AG09319 (cell line): ENCODE data around the gene GALNT9.

Experiments used
- DNase-seq: peaks from one replicate; pipeline ENCODE4 v3.0.0-alpha.2; 2010; ENCODE audit warnings: low read depth; ENCODE audit errors: extremely low read depth
- CTCF ChIP-seq: IDR thresholded peaks from 2 replicates; pipeline ENCODE4 v1.5.1; 2011; ENCODE audit warnings: low read depth, mild to moderate bottlenecking, inconsistent platforms, low read length, moderate library complexity

Gene GALNT9

GRCh38 chr12:132316497-132317232, 12.7 kb downstream of the GALNT9 start:
- no peak for TF ChIP-seq CTCF
- DNase-seq: no peak

GRCh38 chr12:132315951-132316350, 13.4 kb downstream of the GALNT9 start:
- no peak for DNase-seq
- TF ChIP-seq CTCF: no peak

DNA sequence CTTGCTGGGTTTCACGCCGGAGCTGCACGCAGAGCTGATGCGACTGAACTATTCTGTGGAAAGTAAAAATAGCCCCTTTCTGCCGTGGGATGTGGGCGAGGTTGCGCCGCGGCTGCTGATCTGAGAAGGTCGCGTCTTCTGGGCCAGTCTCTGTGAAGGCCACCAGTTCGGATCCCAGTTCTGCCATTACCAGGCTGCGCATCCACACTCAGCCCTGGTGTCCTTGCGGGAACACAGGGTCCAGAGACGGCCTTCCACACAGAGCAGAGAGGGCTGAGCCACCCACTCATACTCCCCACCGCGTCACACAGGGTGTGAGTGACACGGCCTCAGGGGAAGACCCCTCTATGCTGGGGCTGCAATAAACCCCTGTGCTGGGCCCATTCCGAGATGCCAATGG, 13.9 kb downstream of the GALNT9 start:
- no peak for TF ChIP-seq CTCF
- no peak for DNase-seq

GRCh38 chr12:132314516-132315233, 14.7 kb downstream of the GALNT9 start:
- DNase-seq: no peak
- no peak for TF ChIP-seq CTCF

DNA sequence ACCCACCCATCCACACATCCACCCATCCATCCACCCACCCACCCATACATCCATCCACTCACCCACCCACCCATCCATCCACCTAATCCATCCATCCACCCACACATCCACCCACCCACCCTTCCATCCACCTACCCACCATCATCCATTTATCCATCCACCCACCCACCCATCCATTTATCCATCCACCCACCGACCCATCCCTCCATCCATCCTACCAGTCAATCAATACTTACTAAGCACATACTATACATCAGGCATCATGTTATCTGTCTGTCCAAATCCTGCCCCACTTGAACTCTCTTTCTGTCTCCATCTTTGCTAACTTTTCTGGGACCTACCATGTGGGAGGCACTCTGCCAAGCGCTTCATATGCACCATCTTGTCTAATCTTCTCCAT, 15.4 kb downstream of the GALNT9 start:
- DNase-seq: no peak
- no peak for TF ChIP-seq CTCF

GRCh38 chr12:132313182-132313581, 16.2 kb downstream of the GALNT9 start:
- DNase-seq: no peak
- TF ChIP-seq CTCF: no peak

GRCh38 chr12:132312516-132312915, 16.9 kb downstream of the GALNT9 start:
- no peak for TF ChIP-seq CTCF
- DNase-seq: no peak
